AG08395 (cell line): ENCODE measurements around the gene ZSWIM7.
"Not testable (repeated sequence)": the region's sequence is repeated elsewhere in the genome, so short reads cannot be mapped to it uniquely, and the experiment has no call there.

Experiments
- DNase-seq: peaks from one replicate; pipeline ENCODE4 v3.0.0; 2012; ENCODE audit warnings: mixed read lengths, low spot score

Gene ZSWIM7

DNA sequence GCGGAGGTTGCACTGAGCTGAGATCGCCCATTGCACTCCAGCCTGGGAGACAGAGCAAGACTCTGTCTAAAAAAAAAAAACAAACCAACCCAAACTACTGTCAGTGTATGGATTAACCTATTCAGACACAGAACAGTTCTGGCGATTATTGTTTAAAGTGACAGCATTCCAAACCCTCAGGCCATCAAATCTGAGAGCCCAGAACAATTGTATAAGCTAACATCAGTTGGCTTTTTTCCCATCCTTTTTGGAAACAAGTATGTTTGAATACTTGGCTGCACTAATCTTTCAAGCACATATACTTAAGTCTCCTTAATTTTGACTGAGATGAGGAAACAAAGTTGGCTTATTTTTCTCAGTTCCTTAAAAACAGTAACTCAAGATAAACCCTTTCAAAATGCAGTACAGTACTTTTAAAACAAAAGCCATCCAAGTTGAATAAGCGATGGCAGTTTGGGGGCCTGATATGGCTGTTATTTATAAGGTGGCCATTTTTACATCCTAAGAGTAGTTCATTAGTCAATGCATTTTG is 1.4 kb downstream of the ZSWIM7 start:
- DNase-seq = no peak

- DNase-seq = no peak
Observed at GRCh38 chr17:15996322-15996721, 3.2 kb downstream of the ZSWIM7 start.

- peak; percentile 9 for DNase-seq
Observed at GRCh38 chr17:15981646-15982580, 17.6 kb downstream of the ZSWIM7 start.

GRCh38 chr17:15981208-15981607 is 18.3 kb downstream of the ZSWIM7 start:
- no peak for DNase-seq

- not testable (repeated sequence) for DNase-seq
Observed at GRCh38 chr17:15979013-15979412, 20.5 kb downstream of the ZSWIM7 start.

DNA sequence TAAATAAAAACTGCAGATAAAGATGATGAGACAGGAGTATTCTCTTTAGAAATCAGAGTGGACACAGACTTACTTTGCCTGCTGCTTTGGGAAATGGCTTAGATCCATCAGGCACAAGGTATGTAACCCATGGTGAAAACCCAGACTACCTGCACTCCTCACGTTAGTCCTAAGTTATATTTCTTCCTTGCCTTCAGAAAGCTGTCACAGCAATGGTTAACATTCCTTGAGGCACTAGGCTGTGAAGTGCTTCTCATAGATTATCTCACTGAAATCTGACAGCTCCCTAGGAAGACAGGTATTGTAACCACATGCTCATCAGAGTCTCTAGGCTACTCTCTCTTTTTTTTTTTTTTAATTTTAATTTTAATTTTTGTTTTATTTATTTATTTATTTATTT is 20.9 kb downstream of the ZSWIM7 start:
- DNase-seq = no peak

DNA sequence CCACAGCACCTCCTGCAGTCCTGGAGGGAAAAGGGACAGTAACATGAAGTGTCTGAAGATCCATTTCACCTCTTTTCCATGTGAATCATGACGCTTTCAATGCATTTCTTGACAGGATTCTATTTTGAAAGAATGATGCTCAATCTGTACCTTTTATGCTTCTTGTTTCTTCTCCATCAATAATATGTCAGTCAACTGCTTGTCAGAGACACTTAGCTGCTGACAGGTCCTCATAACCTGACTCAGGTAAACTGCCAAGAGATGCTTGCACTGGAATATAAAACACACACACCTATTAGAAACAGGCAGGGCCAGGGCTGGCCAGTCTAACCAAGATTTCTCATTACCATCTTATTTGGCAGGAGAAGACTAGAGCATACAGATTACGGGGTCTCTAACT is 21.6 kb downstream of the ZSWIM7 start:
- DNase-seq = no peak

DNA sequence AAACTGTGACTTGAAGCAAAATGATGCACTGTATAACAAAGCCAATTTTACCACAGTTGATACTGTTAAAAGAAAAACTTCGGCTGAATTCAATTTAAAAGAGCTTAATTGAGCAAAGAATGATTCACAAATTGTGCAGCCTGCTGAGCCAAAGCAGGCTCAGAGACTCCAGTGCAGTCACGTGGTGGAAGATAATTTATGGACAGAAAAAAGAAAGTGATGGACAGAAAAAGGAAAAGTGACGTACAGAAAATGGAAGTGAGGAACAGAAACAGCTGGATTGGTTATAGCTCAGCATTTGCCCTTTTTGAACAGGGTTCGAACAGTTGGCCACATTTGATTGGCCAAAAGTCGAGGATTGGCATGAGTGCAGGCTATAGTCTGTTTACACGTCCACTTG is 25.7 kb downstream of the ZSWIM7 start:
- DNase-seq = no peak

DNA sequence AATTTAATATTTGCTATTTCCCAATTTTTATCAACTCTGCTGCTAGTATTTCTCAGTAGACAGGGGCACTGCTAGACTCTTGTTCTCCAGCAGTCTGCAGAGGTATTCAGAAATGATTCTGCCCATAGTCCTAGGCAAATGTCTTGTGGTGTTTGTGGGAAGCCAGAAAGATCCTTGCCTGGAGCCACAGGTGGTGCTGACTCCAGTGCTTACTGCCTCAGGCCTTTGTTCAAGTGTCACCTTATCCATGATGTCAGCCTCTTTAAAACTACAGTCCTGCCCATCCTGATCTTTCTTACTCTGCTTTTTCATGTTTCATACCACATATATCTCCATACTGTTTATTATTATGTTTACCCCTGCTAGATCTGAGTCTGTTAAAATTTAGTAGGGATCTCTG is 26.5 kb downstream of the ZSWIM7 start:
- no peak for DNase-seq

- DNase-seq = no peak
Observed at GRCh38 chr17:15972497-15972951, 27.0 kb downstream of the ZSWIM7 start.

DNA sequence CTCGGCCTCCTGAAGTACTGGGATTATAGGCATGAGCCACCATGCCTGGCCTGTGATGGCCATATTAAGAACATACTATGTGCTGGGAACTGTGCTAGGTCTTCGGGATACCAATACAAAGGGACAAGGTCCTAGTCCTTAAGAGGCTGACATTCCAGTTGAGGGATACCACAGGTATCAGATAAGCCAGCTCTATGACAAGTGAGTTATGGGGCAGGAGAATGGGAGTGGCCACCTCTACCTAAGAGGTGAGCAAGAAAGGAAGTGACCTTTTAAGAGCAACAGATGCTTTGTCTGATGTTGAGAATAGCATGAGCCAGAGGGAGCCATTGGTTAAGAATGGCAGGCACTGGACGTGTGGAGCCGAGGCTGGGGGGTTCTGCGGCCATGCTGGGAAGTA is 27.6 kb downstream of the ZSWIM7 start:
- DNase-seq = no peak

DNA sequence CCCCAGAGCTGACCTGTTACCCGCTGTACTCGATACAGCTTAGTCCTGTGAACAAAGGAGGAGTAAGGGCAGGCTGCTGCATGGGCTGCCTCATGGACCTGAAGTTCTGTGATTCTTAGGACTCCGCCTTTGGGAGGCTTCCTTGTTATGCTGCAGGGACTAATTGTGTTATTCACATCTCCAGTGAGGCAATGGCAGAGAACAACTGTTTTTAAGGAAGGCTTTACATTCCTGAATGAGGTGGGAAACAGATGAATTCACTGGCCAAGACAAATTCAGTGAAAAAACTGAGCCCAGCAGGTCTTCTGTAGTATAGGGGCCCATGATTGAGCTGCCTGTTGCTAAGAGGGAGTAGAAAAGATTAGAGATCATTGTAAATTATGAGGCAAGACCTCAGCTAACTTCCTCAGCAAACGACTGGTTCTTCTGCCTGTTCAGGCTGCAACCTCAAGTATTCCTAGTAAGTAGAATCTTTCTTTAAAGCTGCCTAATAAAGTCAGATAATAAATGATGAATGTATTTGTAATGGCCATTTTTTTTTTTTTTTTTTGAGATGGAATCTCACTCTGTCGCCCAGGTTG is 28.3 kb downstream of the ZSWIM7 start:
- DNase-seq = no peak

- DNase-seq = no peak
Observed at GRCh38 chr17:15970500-15970899, 29.0 kb downstream of the ZSWIM7 start.

DNA sequence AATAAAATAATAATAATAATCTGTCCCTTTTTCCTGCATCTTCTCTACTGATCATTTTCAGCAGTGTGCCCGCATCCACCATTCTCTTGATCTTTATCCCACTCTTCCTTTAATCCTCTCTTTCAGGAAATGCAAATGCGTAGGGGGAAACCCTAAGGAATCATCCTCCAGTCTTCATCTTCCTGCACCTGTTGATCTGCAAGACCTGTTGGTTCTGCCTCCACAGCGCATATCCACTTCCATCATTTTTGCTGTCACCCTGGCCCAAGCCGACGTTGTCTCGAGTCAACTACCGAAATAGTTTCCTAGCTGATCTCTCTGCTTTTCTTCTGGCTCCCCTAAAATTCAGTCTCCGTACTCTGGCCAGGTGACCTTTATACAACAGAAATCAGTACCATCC is 30.0 kb downstream of the ZSWIM7 start:
- DNase-seq = no peak

DNA sequence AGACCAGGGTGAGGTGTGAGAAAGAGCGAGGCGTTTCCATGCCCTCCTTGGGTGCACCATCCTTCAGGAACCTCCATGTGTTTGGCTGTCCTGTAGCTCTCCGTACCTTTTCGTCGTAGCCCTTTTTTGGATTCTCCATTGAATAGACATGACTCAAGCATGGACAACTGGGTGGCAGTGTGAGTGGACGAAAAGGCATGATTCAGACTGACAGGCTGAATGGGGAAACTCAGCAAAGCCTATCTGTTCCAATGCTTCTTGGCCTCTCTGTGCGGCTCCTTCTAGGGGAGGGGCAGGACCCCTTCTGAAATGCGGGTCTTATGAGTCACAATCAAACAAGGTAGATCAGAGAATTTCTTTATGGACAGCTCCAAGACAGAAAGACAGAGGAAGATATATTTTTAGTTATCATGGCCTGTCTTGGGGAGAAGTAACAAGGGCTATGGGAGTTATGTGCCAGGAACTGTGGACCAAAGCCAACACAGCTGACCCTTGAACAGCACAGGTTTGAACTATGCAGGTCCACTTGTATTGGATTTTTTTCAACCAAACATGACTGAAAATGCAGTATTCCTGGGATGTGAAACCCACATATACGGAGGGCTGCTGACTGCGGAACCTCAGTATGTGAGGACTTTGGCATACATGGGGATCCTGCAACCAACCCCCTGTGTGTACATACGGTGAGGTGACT is 31.7 kb downstream of the ZSWIM7 start:
- DNase-seq = no peak

GRCh38 chr17:15966879-15967248 is 32.6 kb downstream of the ZSWIM7 start:
- DNase-seq = no peak

DNA sequence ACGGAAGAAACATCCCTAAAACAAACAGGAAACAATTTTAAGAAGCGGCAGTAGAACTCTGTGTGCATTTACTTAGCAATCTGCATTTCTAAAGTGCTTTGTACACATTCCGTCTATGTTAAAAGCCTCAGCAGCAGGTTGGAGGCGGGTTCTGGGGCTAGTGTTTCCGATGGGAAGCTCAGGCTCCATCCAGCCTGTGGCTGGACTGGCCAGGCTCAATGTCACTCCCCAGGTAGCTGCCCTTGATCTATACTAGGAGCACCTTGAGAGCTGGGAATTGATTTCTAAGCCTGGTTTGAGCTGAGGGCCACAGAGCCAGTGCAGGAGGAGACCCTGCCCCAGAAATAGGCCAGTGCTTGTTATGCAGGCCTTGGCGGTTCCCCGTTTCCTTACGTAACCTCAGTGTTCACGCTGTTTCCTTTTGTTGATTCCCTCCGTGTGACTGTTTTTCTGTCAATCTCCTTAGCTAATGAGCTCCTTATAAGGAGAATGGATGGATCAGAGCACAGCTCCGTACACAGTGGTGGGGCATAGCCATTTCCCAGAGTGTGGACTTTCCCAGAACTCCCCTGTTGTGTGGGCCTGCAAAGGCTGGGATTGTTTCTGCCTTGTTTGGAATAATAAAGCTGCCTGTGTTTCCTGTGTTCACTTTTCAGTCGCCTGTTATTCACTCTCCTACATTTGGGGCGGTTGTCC is 33.2 kb downstream of the ZSWIM7 start:
- DNase-seq = no peak

DNA sequence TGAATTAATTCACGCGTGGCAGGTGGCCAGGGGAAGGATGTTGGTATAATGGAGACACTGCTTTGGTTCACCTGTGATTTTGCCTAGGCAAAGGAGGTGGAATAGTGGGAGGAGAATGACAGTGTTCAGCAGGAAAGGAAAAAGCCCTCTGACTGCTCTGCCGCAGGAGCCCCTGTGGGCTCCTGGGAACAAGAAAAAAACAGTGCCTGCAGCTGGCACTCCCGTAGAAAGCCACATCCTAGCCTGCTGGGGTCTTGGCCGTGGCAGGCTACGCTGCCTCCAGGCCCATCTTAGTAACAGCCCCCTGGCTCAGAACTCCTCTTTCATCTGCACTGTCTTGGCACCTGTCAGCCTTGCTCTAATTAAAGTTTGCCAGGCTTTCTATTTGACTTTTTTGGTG is 34.0 kb downstream of the ZSWIM7 start:
- DNase-seq = no peak

DNA sequence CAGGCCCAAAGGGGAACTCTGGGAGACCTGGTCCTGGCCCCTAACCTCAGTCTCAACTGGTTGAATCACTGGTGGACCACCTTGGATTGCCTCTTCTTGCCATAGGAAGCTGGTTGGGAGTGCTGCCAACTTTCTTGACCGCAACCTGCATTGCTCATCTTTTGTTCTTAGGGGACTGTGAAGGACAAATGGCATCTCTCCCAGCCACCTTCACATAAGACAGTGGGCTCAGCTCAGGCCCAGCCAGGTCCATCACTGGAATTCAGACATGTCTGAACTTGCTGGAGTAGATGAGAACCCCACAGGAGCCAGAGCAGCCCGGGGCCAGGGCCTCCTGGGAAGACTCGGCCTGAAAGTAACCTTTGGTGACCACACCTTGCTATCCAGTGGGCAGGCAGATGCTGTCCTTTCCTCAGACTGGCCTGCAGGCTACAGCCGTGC is 35.8 kb downstream of the ZSWIM7 start:
- DNase-seq = no peak

- DNase-seq = no peak
Observed at GRCh38 chr17:15958484-15958854, 41.0 kb downstream of the ZSWIM7 start.

GRCh38 chr17:15957608-15958307 is 41.7 kb downstream of the ZSWIM7 start:
- DNase-seq = no peak
